HAP-1 (cell line): Measurements from ENCODE around the gene CCNJL.

ENCODE experiments used
- DNase-seq, 2 experiments: peaks; one replicate each; pipeline ENCODE4 v3.0.0-alpha.2; 2016 to 2020; ENCODE audit warnings: low spot score in 2 of 2
- H3K27me3 ChIP-seq: fragments of 250-450 bp; sonication (Bioruptor Pico); 2 replicates; pipeline ENCODE4 v1.5.1; 2020; ENCODE audit warnings: low read depth, mild to moderate bottlenecking, moderate library complexity
- H3K36me3 ChIP-seq: fragments of 250-450 bp; sonication (Bioruptor Pico); replicated peaks from 2 replicates; pipeline ENCODE4 v1.5.1; 2020; ENCODE audit warnings: mild to moderate bottlenecking
- H3K4me1 ChIP-seq: fragments of 250-450 bp; sonication (Bioruptor Pico); 2 replicates; pipeline ENCODE4 v1.5.1; 2020; ENCODE audit warnings: mild to moderate bottlenecking
- H3K4me3 ChIP-seq: fragments of 250-450 bp; sonication (Bioruptor Pico); 2 replicates; pipeline ENCODE4 v1.5.1; 2020; ENCODE audit warnings: mild to moderate bottlenecking, moderate library complexity
- H3K9me3 ChIP-seq: fragments of 250-450 bp; sonication (Bioruptor Pico); 2 replicates; pipeline ENCODE4 v1.5.1; 2020; ENCODE audit warnings: mild to moderate bottlenecking, moderate library complexity
- in situ Hi-C: fragments of 300-500 bp; cut with MboI; formaldehyde crosslinking; loops from 3 replicates; pipeline ENCODE4 v1.14.3; 2020; ENCODE audit warnings: low sequenced_read_pairs, inconsistent platforms, mixed read lengths

The CCNJL gene

DNA sequence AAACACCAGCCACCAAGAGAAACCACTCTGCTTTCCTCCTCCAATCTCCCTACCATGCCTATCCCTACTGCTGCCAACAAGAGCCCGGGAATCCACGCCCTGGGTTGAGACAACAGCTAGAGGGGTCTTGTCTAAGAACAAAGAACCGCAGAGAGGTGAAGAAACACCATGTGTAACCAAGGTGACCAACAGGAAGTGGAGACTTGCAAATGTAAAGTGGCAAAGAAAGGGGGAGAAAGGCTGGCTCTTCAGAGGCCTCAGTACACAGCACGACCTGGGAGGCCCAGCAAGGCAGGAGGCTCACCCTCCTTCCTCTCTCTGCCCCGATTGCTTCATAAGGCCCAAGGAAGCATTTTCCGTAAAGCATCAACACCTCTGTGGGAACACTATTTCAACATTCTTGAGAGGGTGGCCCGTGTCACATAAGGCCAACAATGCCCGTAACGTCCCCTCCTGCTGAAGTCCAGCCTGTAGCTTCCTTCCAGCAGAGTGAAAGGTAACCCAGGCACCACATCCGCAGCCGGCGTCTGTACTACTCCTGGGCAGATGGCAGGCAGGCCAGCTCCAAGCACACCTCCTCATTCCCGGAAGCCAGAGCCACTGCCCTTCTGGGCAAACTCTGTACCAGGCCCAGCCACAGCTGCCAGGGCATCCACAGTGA lies 18.3 kb downstream of the CCNJL start:
- DNase-seq, result no peak
- no peaks in the 10 kb centered on the region for H3K4me1 ChIP-seq
- H3K36me3 ChIP-seq, result no peaks in the 10 kb centered on the region
- no peak overlapping the region for H3K4me3 ChIP-seq
- in situ Hi-C loops, result no loop called here
- H3K27me3 ChIP-seq, result no peaks in the 10 kb centered on the region
- H3K9me3 ChIP-seq, result no peaks in the 10 kb centered on the region

DNA sequence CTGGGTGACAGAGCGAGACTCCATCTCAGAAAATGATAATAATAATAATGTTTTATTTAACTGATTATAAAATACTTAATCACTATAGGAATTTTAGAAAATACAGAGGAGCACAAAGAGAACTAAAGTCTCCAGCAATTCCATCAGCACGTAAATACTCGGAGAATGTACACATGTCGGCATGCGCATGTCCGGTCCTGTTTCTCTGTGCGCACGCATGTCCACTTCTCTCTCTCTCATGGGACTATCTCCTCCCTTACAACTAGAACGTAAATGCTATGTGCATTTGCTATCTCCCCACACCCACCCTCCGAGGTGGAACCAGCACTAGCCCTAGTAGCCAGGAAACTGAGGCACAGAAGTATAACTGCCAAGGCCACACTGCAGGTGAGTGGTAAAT lies 19.0 kb downstream of the CCNJL start:
- in situ Hi-C loops, result no loop called here
- Histone ChIP-seq H3K27me3 (no peaks in the 10 kb centered on the region), H3K36me3 (no peaks in the 10 kb centered on the region), H3K4me1 (no peaks in the 10 kb centered on the region), H3K4me3 (no peak overlapping the region), H3K9me3 (no peaks in the 10 kb centered on the region)
- no peak for DNase-seq

DNA sequence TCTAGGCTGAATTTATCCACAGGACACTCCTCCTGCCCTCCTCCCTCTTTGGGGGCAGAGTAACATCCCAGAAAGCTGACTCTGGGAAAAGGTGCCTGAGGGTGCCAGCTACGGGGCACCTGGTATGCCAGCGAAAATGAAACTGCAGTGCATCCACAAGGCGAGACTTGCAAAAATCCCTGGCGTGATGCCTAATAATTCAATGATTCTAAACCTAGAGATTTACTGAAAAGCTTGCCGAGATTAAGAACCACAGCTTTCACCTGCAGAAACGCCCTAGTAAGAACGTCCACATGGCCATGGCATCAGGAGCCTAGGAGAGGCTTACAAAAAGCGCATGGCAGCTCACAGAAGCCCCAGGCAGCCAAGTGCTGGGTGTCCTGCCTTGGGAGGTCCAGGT lies 20.9 kb downstream of the CCNJL start:
- Histone ChIP-seq H3K4me3 (no peak overlapping the region), H3K9me3 (no peaks in the 10 kb centered on the region), H3K36me3 (no peaks in the 10 kb centered on the region), H3K27me3 (no peaks in the 10 kb centered on the region), H3K4me1 (peaks cover 16% of the 10 kb centered on the region)
- no peak for DNase-seq
- in situ Hi-C loops, result no loop called here

DNA sequence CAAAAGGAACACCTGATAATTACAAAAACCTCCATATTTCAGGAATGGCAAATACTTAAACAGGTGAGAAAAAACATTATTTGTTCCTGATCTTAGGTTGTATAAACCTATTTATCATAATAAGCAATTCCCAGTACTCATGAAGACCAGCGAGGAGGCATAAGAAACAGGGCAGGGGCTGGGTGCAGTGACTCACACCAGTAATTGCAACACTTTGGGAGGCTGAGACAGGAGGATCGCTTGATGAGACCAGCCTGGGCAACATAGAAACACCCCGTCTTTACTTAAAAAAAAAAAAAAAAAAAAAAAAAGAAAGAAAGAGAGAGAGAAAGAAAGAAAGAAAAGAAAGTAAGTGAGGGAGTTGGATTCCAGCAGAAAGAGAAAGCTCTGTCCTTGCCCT lies 21.6 kb downstream of the CCNJL start:
- DNase-seq, result no peak
- Histone ChIP-seq H3K27me3 (no peaks in the 10 kb centered on the region), H3K4me3 (no peak overlapping the region), H3K36me3 (no peaks in the 10 kb centered on the region), H3K4me1 (peaks cover 16% of the 10 kb centered on the region), H3K9me3 (no peaks in the 10 kb centered on the region)
- in situ Hi-C loops, result no loop called here

DNA sequence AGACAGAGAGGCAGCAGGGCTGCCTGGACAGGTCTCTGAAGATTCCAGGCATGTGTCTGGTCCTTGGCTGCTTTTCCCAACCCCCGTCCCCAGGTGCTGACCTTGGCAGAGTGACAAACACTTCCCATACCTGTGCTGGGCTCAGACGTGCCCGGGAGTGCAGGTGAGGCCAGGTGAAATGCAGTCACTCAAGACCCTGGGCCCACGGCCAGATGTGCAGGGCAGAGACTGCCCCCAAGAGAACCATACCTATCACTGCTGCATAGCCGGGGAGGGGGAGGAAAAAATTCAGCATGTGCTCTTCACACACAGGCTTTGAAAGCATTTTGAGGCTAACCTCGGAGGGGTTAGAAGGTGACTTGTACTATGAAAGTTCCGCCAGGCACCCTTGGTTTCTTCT lies 22.6 kb downstream of the CCNJL start:
- in situ Hi-C loops, result no loop called here
- DNase-seq, result no peak
- no peaks in the 10 kb centered on the region for H3K9me3 ChIP-seq

DNA sequence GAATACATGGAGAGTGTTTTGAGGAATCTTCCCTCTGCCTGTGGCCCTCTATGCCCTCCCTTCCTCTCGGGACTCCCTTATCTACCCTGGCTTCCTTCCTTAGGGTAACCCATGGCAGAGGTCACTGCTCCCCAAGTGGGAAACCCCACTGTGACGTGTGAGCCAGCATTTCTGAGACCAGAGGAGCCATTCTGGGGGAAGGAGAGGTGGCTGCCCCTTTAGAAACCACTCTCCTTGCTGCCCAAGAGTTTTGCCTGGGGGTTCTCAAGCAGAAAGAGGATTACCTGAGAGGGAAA lies 23.1 kb downstream of the CCNJL start:
- H3K4me3 ChIP-seq, result no peak overlapping the region
- H3K4me1 ChIP-seq, result peaks cover 16% of the 10 kb centered on the region
- H3K9me3 ChIP-seq, result no peaks in the 10 kb centered on the region
- no peaks in the 10 kb centered on the region for H3K36me3 ChIP-seq
- in situ Hi-C loops, result no loop called here
- no peak for DNase-seq
- H3K27me3 ChIP-seq, result no peaks in the 10 kb centered on the region

More for the DNA sequence above, 22.6 kb downstream of the CCNJL start:
- Histone ChIP-seq H3K27me3 (no peaks in the 10 kb centered on the region), H3K4me3 (no peak overlapping the region), H3K36me3 (no peaks in the 10 kb centered on the region), H3K4me1 (peaks cover 16% of the 10 kb centered on the region)

DNA sequence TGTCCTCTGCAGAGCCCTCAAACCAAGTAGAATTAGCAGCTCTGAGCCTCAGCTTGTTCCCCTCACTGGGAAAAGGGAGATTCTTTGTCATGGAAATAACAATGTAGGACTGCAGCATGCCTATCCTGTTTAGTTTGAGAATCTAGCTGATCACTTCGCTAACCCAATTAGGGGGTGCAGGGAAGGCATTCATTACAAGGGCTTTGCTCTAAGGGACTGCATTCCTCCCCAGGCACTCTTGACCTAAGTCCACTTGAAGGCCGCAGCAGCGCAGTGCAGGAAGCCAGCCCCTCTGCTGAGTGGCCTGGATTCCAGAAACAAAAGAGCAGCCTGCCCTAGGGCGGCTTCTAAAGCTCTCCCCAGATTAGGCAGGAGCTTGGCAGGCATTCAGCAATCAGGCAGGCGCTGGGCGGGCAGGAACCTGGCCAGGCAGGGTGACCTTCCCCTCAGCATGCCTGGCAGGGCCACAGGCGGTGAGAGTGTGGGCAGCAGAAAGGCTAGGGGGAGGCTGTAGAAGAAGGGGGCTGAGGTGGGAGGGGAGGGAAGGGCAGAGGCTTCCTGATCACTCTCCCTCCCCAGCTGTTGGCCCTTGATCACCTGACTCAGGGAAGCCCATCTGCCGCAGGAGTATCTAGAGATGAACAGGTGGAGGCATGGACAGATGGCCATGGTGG lies 24.8 kb downstream of the CCNJL start:
- H3K4me3 ChIP-seq, result no peak overlapping the region
- no peaks in the 10 kb centered on the region for H3K9me3 ChIP-seq
- peak; percentile 86 to 89 for DNase-seq
- peaks cover 16% of the 10 kb centered on the region for H3K4me1 ChIP-seq
- in situ Hi-C loops, result no loop called here
- no peaks in the 10 kb centered on the region for H3K36me3 ChIP-seq
- no peaks in the 10 kb centered on the region for H3K27me3 ChIP-seq

DNA sequence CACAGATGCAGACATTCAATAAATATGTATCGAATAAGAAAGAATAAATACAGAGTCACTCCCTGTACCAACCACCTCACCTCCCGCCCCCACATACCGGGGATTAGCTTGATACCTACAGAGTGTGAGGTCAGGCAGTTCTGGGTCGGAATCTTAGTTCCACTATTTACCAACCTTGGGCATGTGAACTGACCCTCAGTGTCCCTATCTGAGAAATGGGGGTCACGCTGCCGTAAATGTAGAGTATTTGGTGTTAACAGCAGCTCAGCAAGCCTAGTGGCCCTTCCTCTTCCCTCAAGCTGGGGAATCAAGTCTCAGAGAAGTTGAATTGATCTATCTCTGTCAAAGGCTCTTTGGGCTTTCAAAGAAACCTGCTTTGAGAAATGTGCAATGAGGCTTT lies 25.4 kb downstream of the CCNJL start:
- Histone ChIP-seq H3K9me3 (no peaks in the 10 kb centered on the region), H3K27me3 (no peaks in the 10 kb centered on the region), H3K36me3 (no peaks in the 10 kb centered on the region), H3K4me3 (no peak overlapping the region), H3K4me1 (peaks cover 16% of the 10 kb centered on the region)
- in situ Hi-C loops, result no loop called here
- no peak for DNase-seq

DNA sequence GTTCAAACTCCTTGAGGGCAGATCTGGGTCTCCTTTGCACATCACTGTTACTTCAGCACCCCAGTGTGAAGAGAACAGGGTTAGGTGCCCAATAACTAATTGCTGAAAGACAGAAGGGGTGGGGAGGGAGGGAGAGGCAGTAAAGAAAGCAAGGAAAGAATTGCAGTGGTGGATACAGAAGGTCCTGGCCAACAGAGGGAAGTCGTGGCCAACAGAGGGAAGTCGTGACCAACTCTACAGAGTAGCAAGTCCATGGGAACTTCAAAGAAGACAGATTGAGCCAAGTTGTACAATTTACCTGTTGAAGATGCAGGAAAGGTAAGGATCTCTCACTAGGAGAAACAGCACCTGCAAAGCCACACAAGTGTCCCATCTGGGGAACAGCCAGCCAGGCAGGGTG lies 27.0 kb downstream of the CCNJL start:
- Histone ChIP-seq H3K9me3 (no peaks in the 10 kb centered on the region), H3K4me3 (no peak overlapping the region), H3K36me3 (no peaks in the 10 kb centered on the region), H3K27me3 (no peaks in the 10 kb centered on the region), H3K4me1 (peaks cover 16% of the 10 kb centered on the region)
- in situ Hi-C loops, result no loop called here
- DNase-seq, result no peak

DNA sequence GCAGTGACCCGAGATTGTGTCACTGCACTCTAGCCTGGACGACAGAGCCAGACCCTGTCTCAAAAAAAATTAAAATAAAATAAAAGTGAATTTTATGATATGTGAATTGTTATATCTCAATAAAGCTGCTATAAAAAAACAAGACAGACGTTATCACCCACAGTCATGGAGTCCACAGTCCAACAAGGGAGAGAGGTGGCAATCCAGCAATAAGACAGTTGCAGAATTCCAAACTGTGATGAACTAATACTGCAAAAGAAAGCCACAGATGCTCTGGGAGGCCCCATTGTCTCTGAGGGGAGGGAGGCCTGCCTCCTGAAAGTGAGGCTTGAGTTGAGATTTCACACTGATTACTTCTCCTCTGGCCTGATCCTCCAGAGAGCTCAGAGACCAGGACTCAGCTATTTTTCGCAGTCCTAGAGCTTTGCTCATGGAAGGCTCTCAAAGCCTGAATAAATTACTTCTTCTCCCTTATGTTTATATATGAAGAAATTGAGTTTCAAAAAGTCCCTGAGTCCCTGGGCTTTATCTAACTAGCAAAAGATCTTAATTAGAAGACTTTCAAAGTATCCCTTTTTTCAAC lies 28.0 kb downstream of the CCNJL start:
- in situ Hi-C loops, result no loop called here
- Histone ChIP-seq H3K4me1 (peaks cover 16% of the 10 kb centered on the region), H3K36me3 (no peaks in the 10 kb centered on the region), H3K4me3 (no peak overlapping the region), H3K27me3 (no peaks in the 10 kb centered on the region), H3K9me3 (no peaks in the 10 kb centered on the region)
- DNase-seq, result no peak

DNA sequence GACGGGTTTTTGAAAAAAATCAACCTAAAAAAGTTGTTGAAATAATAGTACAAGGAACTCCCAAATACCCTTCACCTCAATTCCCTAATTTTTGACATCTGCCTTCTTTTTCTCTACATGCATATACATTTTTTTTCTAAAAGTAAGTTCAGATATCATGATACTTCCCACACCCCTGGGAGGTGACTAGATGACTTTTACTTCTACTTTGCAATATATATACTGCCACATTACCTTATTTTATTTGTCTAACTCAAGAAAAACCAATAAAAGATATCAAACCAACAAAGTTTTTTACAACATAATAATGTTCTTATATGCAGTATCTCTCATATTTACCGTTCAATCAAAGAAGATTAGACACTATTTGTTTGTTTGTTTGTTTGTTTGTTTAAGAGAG lies 31.1 kb downstream of the CCNJL start:
- Histone ChIP-seq H3K36me3 (no peaks in the 10 kb centered on the region), H3K27me3 (no peaks in the 10 kb centered on the region)
- in situ Hi-C loops, result no loop called here

DNA sequence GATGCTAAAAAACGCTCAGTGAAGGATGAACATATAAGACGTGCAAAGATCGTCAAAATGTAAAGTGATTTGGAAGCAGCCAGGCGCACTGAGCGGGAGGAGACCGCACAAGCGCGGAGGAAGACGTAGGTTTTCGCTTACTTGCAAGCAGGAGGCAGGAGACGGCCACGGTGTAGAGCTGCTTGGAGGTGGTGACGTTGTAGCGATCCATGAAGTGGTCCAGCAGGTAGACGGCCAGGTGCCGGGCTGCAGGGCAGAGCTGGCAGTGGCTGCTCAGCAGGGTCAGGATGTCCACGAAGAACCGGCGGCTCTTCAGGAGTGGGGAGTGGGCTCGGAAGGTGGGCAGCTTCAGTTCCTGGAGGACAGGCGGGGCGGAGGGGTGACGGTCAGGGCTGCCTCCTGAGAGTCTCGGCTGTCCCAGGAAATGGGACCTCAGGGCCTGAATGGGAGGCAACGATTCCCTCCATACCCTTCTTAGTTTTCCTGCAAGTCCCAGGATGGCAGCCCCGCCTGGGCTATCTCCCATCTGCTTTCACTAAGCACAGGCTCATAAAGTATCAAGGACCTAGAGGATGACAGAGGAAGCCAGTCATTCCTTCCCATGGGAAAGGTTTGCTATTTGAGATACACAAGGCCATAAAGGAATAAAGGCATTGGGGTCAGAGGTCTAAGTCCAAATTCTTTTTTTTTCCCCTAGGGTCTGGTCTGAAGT lies 31.8 kb downstream of the CCNJL start:
- no peak for DNase-seq
- H3K4me1 ChIP-seq, result no peaks in the 10 kb centered on the region
- in situ Hi-C loops, result no loop called here
- no peaks in the 10 kb centered on the region for H3K9me3 ChIP-seq
- no peak overlapping the region for H3K4me3 ChIP-seq
- H3K36me3 ChIP-seq, result no peaks in the 10 kb centered on the region
- H3K27me3 ChIP-seq, result no peaks in the 10 kb centered on the region

More for the DNA sequence above, 31.1 kb downstream of the CCNJL start:
- no peak for DNase-seq
- no peak overlapping the region for H3K4me3 ChIP-seq
- H3K9me3 ChIP-seq, result no peaks in the 10 kb centered on the region
- no peaks in the 10 kb centered on the region for H3K4me1 ChIP-seq

DNA sequence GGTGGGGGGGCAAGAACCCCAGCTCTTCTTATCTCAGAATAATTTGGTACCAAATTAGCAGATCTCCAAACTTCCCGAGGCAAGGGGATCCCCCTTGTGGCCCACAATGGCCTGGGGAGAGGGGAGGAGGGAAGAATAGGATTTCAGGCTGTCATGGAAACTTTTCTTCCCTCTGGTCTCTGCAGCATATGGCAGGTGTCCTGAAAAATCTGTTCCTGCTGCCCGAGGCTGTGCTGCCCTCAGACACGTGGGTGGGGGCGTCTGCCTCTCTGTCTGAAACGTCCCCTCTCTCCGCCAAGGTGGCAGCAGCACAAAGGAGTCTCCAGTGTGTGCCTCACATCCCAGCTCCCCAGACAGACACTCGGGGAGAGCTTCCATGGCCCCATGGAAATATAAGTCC lies 34.0 kb downstream of the CCNJL start:
- no peak for DNase-seq
- Histone ChIP-seq H3K4me1 (no peaks in the 10 kb centered on the region), H3K27me3 (no peaks in the 10 kb centered on the region), H3K36me3 (no peaks in the 10 kb centered on the region), H3K9me3 (no peaks in the 10 kb centered on the region), H3K4me3 (no peak overlapping the region)
- in situ Hi-C loops, result no loop called here

DNA sequence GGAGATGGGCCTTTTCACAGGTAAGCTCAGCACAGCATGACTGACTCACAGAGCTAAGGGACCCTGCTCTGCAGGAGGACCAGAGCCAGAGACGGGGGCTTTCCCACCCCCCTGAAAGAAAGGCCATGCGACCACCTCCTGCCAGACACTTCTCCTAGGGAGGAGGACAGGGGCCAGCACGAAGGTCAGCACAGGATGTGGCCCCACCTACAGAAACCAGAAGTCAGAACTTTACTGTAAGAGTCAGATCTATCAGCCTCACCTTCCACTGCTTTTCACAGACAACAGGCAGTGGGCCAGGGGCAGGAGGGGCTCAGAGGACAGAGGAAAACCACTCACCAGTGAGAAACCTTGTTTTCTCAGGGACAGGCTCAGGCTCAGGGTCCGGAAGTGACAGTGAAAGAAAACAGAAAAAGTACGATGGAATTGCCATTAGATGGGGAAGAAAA lies 37.9 kb downstream of the CCNJL start:
- H3K4me1 ChIP-seq, result no peaks in the 10 kb centered on the region
- no peaks in the 10 kb centered on the region for H3K27me3 ChIP-seq
- H3K9me3 ChIP-seq, result no peaks in the 10 kb centered on the region
- no peaks in the 10 kb centered on the region for H3K36me3 ChIP-seq
- no peak for DNase-seq
- in situ Hi-C loops, result no loop called here
- no peak overlapping the region for H3K4me3 ChIP-seq
